Lower leg skin (tissue), 4 donors: ENCODE data around the gene CCDC187. TPM values are rescaled to one million over a fixed set of nuclear protein-coding genes. Genes with fewer than 3 reads are reported as not detected.

ENCODE experiments used
- DNase-seq, 2 donors: peaks; one replicate each; pipeline ENCODE4 v3.0.0-alpha.2; 2019; ENCODE audit warnings: low spot score in 2 of 2
- H3K4me3 ChIP-seq: fragments of 200-600 bp; sonication (generic); 2 replicates; pipeline ENCODE4 v1.5.1; 2017; ENCODE audit warnings: mild to moderate bottlenecking, low read depth; ENCODE audit not compliant: poor library complexity, severe bottlenecking
- CTCF ChIP-seq, 3 donors: fragments of 450-650 bp; IDR thresholded peaks; one replicate each; pipeline ENCODE4 v1.5.1; 2016; ENCODE audit warnings: antibody characterized with exemption in 3 of 3, mild to moderate bottlenecking in 3 of 3, moderate library complexity in 2 of 3
- POLR2A ChIP-seq, 2 donors: fragments of 450-650 bp; IDR thresholded peaks; one replicate each; pipeline ENCODE4 v1.6.1; 2016 to 2017; ENCODE audit warnings: antibody characterized with exemption in 2 of 2, mild to moderate bottlenecking in 1 of 2, moderate library complexity in 1 of 2
- WGBS, 2 donors: methylation state at CpG; one replicate each; pipeline ENCODE4 v1.1.5; 2018; 5-methylcytosine and 5-hydroxymethylcytosine counted together
- intact Hi-C: fragments of 100-400 bp; cut with DNase I; formaldehyde crosslinking; loops from one replicate; pipeline ENCODE4 v1.15.0; 2023; ENCODE audit warnings: low total_unique reads
- total RNA-seq, 4 donors: library from RNA; depleted of rRNA; stranded (reverse); fragments of >200 nt; gene quantifications; one replicate each; pipeline ENCODE4 v1.1.0, GENCODE V29; 2016

Gene CCDC187
- total RNA-seq, 4 donors from 2014 or later = 1.1 TPM; not detected in 3

- 92 to 93% methylated on average over 31 to 37 of the region's 37 CpGs for WGBS, 2 donors
- TF ChIP-seq POLR2A (IDR thresholded peaks at IDR 0.05) = no peak
- no peak for TF ChIP-seq CTCF (IDR thresholded peaks at IDR 0.05)
- intact Hi-C loops = no loop called here
- H3K4me3 ChIP-seq = no peak overlapping the region
- no peak for DNase-seq
Measured at GRCh38 chr9:136216541-136217244, 87.2 kb downstream of the CCDC187 start.

GRCh38 chr9:136213733-136214132, 90.2 kb downstream of the CCDC187 start:
- no peak for DNase-seq
- WGBS, 2 donors = 97 to 98% methylated on average over 9 of the region's 9 CpGs
- TF ChIP-seq POLR2A (IDR thresholded peaks at IDR 0.05) = no peak
- TF ChIP-seq CTCF (IDR thresholded peaks at IDR 0.05) = no peak
- no peak overlapping the region for H3K4me3 ChIP-seq
- intact Hi-C loops = no loop called here

- 93 to 96% methylated on average over 28 of the region's 28 CpGs for WGBS, 2 donors
- TF ChIP-seq POLR2A (IDR thresholded peaks at IDR 0.05) = no peak
- no peak for TF ChIP-seq CTCF (IDR thresholded peaks at IDR 0.05)
- DNase-seq = no peak
Measured at GRCh38 chr9:136212345-136212950, 91.4 kb downstream of the CCDC187 start.

DNA sequence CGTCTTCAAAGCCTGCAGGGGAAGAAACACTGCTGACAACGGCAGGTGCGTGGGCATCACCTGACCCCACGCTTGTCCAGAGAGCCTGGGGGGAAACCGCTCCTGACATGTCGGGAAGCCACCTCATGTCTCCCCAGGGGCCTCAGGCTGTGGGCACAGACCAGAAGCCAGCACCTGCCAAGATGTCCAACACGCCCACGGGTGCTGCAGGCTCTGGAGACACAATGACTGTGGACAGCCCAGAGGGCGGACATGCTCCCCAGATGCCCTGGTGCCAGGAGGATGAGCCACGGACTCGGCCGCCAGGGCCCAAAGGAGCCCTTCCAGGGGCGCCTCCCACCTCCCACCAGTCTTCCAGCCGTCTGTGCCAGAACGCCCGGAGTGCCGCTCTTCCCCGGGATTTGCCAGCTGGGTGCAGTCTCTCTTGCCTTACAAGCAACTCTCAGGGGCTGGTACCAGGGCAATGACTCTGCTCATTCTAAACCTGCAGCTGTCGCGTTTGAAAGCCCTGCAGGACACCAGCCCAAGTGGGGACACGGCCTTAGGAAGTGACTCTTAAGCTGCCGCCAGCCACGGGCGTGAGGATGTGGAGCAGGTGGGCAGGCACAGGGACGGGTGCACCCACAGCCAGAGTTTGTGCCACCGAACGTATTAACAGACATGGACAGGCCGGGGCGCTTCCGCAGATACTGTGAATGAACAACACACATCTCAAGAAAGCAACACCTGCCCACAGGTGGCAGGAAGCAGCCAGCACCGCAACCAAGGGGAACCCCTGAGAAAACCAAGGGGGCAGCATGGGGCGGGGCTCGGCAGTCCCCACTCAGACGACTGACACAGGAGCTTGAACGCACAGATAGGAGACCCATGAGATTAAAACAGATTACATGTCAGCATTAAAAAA, 92.2 kb downstream of the CCDC187 start:
- 86 to 90% methylated on average over 26 to 33 of the region's 35 CpGs for WGBS, 2 donors
- TF ChIP-seq POLR2A (IDR thresholded peaks at IDR 0.05) = no peak
- no peak for TF ChIP-seq CTCF (IDR thresholded peaks at IDR 0.05)
- intact Hi-C loops = no loop called here
- DNase-seq = no peak
- no peak overlapping the region for H3K4me3 ChIP-seq

More at GRCh38 chr9:136212345-136212950, 91.4 kb downstream of the CCDC187 start:
- intact Hi-C loops = no loop called here
- no peak overlapping the region for H3K4me3 ChIP-seq

DNA sequence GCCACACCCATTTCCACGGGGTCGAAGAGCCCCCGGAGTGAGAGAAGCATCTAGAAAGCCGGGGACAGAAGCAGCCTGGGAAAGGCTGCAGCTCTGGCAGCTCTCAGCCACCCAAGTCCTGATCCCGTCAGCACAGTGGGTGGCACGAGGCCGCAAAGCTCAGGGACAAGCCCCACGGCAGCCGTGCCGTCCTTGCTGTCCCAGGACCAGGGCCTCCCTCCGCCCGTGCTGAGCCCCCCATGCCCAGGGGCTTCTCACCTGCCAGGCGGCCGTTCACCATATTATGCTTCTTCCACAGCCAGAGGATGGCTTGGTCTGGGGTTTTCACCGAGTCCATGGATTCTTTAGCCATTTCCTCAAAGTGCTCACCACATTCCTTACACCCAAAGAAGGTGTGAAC, 92.9 kb downstream of the CCDC187 start:
- 91% methylated on average over 15 of the region's 15 CpGs for WGBS, 2 donors
- no peak for DNase-seq
- intact Hi-C loops = no loop called here
- TF ChIP-seq CTCF (IDR thresholded peaks at IDR 0.05) (no peak), POLR2A (IDR thresholded peaks at IDR 0.05) (no peak)
- H3K4me3 ChIP-seq = no peak overlapping the region
